Stimulated activated CD4-positive, alpha-beta T cell treated with anti-CD3 and anti-CD28 coated beads, Interleukin-1b, Interleukin-23, amount 100 ng/mL, for 1 hour (primary cell): ENCODE results near the gene FGF12.

Source experiments
- DNase-seq, 2 donors: peaks; one replicate each; pipeline ENCODE4 v3.0.0-alpha.2; 2020; ENCODE audit warnings: low read depth in 2 of 2

Gene FGF12

DNA sequence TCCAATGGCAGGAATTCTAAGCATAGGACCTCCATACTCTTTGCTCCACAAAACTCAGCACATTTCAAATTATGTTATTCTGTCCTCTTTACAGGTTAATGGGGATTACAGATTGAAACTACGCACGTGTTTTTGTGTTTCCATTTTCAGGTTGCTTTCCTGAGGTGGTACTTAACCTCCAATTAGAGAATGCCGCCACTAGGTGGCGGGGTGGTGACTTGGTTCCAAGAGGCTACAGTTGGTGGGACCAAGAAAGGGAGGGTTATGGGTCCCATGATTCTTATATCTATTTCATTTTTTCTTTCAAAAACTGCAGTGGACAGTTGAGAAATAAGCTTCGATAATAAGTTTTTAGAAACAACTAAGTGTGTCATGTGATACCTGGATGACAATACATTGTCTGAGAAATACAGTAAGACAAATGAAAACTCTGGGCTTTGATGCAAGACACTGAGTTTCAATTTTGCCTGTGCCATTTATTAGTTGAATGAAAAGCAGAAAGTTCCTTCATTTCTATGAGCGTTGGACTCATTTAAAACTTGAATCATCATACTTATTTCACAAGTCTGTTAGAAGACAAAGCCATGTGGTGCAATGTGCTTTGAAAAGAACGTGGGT, 539.0 kb downstream of the FGF12 start:
- peak in 1 of 2 donors; percentile 5 for DNase-seq

DNA sequence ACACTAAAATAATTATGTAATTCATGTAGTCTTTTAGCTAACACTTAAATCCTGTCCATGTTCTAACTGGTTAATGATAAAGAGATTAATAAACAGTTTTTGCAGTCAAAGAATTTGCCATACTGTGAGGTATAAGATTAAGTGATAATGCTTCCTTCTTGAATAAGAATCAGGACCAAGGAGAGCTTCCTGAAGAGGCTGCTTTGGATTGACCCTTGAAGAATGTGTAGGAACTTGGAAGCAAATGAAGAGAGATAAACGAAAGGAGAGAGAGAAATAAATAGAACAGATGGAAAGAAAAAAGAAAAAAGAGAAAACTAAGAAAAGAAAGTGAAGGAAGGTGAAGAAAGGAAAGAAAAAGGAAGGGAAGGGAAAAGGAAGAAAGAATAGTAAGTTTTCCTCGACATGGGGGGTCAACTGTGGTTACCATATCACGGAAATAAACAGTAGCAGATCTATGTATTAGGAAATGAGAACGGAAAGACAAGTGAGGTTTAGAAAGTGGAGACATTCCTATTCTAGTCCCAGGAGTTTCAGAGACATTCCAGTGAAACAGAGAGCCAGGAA, 539.8 kb downstream of the FGF12 start:
- no peak for DNase-seq

DNA sequence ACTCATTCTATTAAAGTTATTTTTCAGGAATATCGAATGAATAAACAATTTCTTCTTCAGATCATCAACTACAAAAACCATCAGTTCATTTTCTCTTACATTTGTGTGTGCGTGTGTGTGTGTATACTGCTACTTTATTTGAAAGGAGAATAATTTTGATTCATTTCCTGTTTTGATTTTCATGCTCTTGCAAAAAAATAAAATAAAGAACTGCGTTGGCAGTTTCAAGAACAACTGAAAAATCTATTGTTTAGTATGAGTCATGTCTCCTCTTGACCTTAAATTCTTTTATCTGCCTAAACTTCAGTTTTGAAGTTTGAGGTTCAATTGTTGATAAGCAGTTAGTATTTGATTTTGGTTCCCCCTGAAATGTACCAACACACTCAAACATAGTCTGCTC, 540.8 kb downstream of the FGF12 start:
- no peak for DNase-seq

DNA sequence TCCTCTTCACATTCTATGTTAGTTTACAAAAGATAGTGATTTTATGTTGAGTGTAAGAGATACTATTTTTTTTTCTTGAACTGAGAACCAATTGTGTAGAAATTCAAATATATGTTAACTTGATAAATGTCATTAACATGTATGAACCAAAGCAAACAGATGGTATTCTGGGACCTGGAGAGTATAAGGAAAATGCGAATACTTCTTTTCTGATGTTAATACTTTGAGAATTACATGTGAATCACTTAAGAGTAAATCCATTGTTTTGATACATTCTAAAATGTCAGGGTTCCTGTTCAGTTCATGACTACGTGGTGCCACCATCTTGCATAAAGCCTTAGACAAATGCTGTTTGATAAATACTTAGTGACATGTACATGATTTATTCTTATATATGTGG, 541.3 kb downstream of the FGF12 start:
- DNase-seq: no peak

DNA sequence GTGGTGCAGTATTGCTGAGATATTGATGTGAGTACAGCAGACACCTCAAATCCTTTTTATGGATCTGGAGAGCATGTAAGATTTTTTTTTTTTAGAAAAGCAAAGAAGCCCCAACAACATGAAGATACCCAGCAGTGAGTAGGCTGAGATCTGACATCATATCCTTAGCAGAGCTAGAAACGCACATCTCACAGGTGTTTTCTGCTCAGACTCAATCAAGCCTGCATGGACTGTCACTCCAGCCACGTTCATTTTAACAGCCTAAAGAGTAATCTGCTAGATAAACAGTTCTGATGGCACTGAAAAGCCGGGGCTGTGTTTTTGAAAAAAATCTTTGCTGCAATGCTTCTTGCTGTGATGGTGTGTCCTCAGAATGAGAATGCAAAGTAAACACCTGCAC, 544.2 kb downstream of the FGF12 start:
- DNase-seq: no peak

DNA sequence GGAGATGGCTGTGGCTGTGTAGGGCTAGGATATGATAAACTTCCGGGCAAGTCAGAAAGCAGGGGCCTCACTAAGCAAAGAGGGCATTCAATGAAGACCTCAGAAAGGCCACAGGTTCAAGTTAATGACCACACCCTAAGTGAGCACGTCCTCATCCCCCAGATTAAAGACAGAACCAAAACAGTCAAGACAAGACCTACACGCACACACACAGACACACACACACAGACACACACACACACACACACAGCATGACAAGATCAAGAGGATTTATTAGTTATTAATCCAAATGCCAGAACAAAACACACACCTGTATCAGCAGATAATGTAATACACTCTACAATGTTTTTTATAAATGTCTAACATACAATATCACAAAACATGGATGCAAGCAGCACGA, 546.2 kb downstream of the FGF12 start:
- DNase-seq: no peak

DNA sequence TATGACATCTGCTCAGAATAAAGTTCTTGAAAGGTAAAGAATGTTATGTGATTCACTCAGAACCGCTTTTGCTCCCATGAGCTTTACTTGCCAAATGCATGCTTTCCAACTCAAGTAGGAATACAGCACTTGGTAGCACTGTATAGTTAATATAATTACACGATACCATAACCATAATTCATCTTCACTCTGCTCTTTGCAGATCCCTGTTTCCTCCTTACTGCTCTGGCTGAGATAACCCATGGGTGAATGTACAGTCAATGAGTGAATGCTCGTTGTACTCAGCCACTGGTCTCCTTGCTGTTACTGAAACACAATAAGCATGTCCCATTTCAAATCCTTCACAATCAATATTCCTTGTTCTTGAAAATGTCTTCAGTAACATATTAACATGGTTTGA, 550.0 kb downstream of the FGF12 start:
- DNase-seq: no peak

DNA sequence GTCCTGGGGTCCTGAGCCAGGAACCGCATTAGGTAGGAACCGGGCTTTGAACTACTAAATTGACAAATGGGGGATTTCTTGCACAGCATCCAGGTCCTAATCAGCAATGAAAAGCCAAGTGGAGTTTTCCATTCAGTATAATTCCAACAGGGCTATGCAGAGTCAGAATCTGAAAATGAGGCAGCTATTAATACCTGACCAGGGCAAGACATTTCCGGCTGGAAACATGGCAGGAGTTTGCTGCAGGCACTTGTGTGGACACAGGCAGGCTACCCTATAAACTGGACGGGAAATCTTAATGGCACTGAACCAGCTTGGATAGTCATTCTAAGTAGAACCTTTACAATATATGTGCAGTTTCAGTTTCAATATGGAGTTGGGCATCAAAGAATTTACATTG, 553.1 kb downstream of the FGF12 start:
- DNase-seq: no peak

DNA sequence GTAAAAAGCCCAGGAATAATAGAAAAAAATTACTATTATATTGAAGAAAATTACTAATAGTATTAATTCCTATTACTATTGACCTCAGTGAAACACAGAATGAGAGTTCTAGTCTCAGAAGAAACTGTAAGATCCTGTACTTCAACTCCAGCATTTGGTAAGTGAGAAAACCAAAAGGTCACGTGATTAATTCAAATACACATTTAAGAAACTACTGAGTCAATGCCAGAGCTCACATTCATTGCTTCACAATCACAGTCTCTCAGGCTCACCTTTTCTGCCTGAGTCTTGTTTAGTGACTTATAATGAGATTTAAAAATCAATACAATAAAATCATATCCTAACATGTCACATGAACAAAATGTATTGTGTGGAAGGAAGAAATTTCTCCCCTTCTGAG, 556.1 kb downstream of the FGF12 start:
- no peak for DNase-seq

DNA sequence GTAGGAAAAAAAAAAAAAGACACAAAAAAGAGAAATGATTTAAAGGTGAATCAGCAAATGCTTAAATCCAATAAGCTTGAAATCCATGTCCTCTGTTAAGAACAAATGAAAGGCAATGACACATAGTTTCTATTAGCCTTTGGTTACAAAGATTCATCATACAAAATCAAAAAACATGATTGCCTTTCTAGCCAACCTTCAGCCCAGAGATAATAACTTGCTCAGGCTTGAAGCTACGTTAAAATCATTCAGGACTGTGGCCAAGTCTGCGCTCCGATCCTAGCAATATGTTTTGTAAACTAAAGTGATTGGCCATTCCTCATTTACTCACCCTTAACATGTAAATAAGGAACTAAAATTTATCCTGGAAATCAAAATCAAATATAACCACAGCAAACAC, 556.7 kb downstream of the FGF12 start:
- DNase-seq: no peak

DNA sequence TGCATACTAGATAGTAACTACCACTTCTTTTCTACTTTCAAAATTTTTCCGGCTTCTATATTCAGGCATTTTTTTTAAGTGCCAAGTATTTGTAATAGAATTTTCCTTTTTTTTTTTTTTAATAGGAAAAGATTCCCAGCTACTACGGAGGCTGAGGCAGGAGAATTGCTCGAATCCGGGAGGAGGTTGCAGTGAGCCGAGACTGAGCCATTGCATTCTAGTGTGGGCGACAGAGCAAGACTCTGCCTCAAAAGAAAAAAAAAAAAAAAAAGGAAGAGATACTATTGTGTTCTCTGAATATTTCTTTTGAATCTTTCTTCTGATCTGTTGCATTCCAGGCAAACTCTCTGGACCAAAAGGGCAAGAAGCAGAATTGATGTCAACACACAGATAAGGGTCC, 557.3 kb downstream of the FGF12 start:
- DNase-seq: no peak

DNA sequence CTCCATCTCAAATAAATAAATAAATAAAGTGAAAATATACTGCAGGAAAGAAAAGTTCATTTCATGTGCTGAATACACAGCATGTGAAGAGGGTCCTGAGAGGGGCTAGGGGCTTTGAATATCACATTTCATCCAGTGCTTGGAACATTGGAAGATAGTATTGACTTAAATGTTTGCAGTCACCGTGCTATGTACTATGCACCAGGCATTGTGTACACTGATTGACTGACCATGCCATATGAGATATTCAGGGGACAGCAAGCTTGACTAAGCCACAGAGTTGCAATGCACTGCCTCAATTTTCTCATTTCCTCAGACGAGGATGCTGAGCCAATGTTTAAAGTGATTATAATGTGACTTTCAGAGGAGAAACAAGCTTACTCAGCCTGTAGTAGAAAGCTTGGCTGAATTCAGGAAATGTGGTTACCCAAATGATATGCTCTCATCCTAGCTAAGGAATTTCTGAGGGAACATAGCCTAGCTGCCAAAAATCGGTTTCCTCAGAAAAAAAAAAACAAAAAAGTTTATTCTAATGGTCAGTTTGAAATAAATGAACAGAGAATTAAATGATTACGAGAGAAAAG, 557.9 kb downstream of the FGF12 start:
- no peak for DNase-seq

DNA sequence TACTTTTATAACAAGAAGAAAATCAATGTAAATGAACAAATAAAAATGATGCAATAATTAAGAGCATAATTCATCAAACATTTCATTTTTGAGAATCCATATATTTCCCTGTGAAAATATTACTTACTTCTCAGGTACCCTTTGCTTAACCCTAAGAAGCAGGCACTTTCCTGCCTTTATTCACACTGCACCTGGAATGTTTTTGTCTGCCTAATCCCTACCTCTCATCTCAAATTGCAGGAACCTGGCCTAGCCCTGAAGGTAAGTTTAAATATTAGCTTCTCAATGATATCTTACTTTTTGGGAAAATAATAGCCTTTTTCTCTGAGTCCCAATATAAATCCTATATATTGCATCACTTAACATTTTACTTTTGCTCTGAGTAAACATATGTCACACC, 559.1 kb downstream of the FGF12 start:
- no peak for DNase-seq

DNA sequence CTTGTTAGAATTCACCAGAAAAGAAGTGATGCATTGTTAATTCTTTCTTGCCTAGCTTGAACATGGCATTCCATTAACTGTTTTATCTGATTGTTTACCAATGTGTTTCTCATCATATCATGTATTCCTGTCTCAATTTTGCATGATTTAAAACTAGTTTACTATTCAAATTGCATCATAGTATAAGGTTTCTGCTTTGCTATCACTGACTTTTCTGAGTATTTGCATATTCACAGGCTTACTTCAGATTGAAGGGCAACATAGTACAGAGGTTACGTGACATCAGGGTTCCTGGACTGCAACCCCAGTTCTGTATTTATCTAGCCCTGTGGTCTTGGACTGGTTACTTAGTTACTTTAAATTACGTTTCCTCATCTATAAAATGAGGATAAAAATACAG, 561.8 kb downstream of the FGF12 start:
- DNase-seq: no peak

DNA sequence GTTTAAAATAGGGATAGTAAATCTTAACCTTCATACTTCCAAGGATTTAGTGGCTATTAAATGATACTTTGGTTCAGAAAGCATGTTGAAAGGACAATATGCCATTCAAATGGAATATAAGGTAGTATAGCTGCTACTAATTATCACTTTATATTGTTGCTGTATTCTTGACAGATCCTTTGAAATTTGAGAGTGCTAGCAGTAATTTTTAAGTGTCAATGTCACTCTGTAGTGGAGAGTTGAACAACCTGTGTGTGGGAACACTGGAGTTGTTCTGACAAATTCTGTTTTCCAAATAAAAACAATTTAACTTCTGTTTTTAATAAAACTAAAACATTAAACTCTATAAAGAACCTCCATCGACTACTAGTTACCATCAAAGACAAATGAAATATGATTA, 565.7 kb downstream of the FGF12 start:
- no peak for DNase-seq

DNA sequence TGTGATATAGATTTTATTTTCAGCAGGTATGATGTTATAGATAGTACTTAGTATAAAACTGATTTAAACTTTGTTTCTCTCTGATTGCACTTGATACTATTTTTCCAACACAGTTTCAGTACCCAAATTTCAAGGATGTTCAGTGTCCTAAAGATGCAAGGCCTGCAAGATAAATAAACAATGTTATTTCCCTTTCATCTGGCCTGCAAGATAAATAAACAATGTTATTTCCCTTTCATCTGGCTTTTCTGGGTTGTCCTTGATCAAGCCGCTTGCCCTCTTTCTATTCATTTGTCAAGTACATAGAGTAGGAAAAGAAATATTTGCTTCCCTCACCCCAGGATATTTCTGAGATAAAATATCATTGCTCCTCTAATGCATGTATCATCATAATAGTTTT, 571.0 kb downstream of the FGF12 start:
- no peak for DNase-seq

DNA sequence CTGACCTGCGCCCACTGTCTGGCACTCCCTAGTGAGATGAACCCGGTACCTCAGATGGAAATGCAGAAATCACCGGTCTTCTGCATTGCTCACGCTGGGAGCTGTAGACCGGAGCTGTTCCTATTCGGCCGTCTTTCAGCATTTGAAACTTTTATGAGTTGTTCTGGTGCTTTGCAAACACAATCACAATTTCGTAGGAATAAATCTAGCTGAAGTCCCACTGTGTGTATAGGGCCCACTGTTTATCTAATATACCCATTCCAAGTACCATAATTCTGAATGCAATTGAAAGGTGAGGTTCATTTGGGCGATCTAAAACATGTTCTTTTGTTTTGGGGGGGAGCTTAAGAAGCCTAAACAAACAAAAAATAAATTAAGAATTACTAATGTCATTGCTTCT, 572.1 kb downstream of the FGF12 start:
- DNase-seq: no peak

DNA sequence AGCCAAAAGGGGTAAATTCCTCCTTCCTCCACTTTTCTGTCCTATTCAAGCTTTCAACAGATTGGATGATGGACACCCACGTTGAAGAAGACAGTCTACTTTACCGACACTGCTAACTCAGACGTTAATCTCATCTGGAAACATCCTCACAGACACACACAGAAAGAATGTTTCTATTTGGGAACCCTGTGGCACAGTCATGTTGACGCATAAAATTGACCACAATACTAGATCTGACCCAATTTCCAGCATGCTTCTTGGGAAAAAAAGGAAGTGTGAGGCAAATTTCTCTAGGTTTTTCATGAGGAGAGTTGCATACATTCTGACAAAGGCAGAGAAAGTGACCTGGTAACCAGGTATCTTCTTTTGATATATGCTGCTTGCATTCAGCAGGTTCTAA, 594.1 kb downstream of the FGF12 start:
- DNase-seq: no peak

DNA sequence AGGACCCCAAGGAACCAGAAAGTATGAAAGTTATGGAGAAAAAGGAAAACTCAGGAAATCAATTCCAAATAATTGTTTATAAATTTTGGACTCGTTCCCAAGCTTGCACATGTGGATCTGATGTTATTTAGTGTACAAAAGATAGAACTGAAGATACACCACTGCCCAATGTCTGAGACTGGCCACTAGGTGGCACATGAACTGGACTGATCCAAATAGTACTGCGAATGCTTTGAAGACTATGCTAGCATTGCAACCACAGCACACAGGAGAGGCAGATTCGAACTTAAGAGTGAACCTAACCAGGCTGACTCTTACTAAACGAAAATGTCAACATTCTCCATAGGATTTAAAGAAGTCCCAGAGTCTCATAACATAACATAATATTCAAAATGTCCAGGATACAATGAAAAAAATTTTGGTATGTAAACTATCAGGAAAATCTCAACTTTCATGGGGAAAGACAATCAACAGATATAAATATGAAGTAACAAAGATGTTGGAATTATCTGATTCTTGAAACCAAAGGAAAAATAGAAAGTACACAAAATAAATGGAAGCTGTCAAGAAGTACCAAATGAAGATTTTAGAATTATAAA, 596.7 kb downstream of the FGF12 start:
- no peak for DNase-seq

DNA sequence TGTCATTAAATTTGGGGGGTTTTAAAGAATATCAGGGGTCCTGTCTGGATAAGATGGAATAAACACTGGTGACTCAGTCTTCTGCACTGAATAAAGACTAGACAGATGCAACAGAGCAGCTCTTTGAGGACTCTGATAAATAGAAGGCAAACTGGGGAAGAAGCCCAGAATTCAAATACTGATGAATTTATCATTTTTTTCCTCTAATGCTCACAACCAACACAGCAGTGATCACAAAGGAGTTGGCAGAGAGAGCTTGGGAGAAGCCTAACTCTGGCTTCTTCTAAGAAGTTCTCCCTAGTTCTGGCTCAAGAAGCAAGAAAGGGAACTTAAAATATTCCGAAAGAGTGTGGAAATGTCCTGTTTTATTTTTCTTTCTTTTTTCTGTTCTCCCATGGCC, 597.8 kb downstream of the FGF12 start:
- no peak for DNase-seq

DNA sequence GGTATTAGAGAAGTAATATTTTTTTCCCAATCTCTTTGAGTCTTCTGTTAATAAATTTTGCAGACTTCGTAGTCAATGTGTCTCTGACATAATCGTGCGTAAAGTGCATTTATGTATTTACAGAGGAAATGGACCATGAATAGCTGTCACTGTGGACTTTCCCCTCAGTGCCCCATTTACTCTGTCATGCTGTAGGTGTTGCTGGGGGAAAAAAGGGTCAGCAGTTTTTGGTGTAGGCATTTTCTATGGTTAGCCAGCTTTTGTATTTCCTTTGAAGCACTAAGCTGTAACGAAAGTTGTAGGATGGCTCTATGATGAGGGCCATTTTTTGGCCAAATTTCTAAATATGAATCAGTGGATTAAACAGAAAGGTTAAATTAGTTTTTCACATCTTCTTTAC, 598.4 kb downstream of the FGF12 start:
- DNase-seq: no peak

DNA sequence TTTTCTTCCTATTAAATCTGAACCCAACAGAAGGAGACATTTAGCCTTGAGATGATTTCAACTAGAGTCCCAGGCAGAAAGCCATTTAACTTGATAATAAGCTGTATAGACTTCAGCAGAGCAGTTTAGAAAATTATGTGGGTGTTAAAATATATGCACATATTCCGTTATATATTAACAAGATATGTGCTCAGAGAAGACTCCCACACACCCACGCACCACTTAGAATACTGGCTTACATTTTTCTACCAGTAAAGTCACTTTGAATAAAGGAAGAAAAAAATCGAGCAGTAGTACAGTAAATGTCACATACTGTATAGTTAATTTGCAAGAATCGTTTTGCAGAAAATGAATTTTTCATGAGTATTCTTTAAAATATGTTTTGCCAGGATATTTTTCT, 599.3 kb downstream of the FGF12 start:
- DNase-seq: no peak

DNA sequence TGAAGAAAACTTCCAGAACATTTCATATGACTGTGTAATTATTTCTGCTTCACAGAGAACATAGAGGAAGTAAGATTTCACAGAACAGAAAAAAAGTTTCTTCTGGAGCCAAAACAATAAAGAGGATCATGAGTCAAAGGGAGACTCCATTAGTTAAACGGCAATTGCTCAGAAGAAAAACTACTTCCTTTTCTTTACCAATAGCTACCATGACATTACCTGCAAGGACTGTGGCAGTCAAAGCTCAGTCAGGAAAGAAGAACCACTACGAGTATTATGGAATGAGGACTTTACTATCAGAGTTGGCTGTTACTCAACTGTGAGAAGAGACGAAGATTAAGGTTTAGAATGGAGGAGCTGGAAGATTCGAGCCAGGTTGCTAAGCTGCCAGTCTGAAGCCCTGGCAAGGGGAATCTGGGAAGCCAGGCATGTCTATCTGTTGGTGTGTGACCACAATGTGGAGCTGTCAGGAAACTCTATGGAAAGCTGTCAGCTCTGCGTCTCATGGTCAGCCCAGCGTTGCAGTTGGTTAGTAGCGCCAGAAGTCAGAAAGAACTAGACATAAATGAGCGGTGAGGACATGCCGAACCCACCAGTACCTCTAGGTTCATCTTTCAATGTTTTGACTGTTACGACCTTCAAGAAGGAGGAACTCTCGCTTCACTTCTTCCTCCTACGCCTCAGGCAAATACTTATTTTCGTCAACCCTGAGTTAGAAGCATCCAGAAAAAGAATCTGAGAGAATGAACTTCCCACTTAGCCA, 604.3 kb downstream of the FGF12 start:
- no peak for DNase-seq
